GM23338 (cell line): Measurements from ENCODE around the gene SRR. TPM values are rescaled to one million over a fixed set of nuclear protein-coding genes. Genes with fewer than 3 reads are reported as not detected.
"Not testable (repeated sequence)": the region's sequence is repeated elsewhere in the genome, so short reads cannot be mapped to it uniquely, and the experiment has no call there.

ENCODE experiments used
- ATAC-seq: fragments of 200-7000 bp; cut with Tn5 transposase; 3 replicates; pipeline ENCODE4 v1.9.1; 2020
- DNase-seq: peaks from one replicate; pipeline ENCODE4 v3.0.0-alpha.2; 2015; ENCODE audit warnings: low spot score
- H2AFZ ChIP-seq: fragments of 200-600 bp; sonication (generic); 2 replicates; pipeline ENCODE4 v1.8.0; 2016; ENCODE audit warnings: antibody characterized with exemption, mild to moderate bottlenecking, moderate library complexity
- H3F3A ChIP-seq: fragments of 200-600 bp; sonication (generic); replicated peaks from 2 replicates; pipeline ENCODE4 v1.8.0; 2017; ENCODE audit warnings: antibody characterized with exemption, mixed run types, low read depth
- H3K27ac ChIP-seq: fragments of 200-600 bp; sonication (generic); 2 replicates; pipeline ENCODE4 v1.6.1; 2016; ENCODE audit warnings: low read depth
- H3K27me3 ChIP-seq: fragments of 200-600 bp; sonication (generic); 2 replicates; pipeline ENCODE4 v1.8.0; 2016; ENCODE audit warnings: mild to moderate bottlenecking, mixed run types, moderate library complexity; ENCODE audit not compliant: insufficient read depth
- H3K36me3 ChIP-seq: fragments of 200-600 bp; sonication (generic); 2 replicates; pipeline ENCODE4 v1.8.0; 2016; ENCODE audit warnings: mild to moderate bottlenecking; ENCODE audit not compliant: insufficient read depth
- H3K4me1 ChIP-seq: fragments of 200-600 bp; sonication (generic); 2 replicates; pipeline ENCODE4 v1.8.0; 2016; ENCODE audit warnings: mild to moderate bottlenecking, moderate library complexity; ENCODE audit not compliant: insufficient read depth
- H3K4me2 ChIP-seq: fragments of 200-600 bp; sonication (generic); 2 replicates; pipeline ENCODE4 v1.7.1; 2017; ENCODE audit warnings: mixed run types
- H3K4me3 ChIP-seq: fragments of 200-600 bp; sonication (generic); 2 replicates; pipeline ENCODE4 v1.6.1; 2016; ENCODE audit warnings: mixed run types
- H3K79me2 ChIP-seq: fragments of 200-600 bp; sonication (generic); replicated peaks from 2 replicates; pipeline ENCODE4 v1.8.0; 2017; ENCODE audit warnings: mild to moderate bottlenecking; ENCODE audit not compliant: insufficient read depth
- H3K9me2 ChIP-seq: fragments of 200-600 bp; sonication (generic); 2 replicates; pipeline ENCODE4 v1.8.0; 2017; ENCODE audit not compliant: insufficient read depth
- H4K20me1 ChIP-seq: fragments of 200-600 bp; sonication (generic); replicated peaks from 2 replicates; pipeline ENCODE4 v1.8.0; 2017; ENCODE audit warnings: mild to moderate bottlenecking; ENCODE audit not compliant: insufficient read depth
- H3K27ac Mint-ChIP-seq: 2 replicates; pipeline ENCODE4 v1.8.0; 2020; ENCODE audit warnings: inconsistent platforms, mild to moderate bottlenecking, moderate library complexity, mixed read lengths
- H3K27me3 Mint-ChIP-seq: 3 replicates; pipeline ENCODE4 v1.8.0; 2022; ENCODE audit warnings: low read depth, mild to moderate bottlenecking, moderate library complexity, mixed read lengths, inconsistent platforms; ENCODE audit not compliant: insufficient read depth, poor library complexity
- H3K36me3 Mint-ChIP-seq: 3 replicates; pipeline ENCODE4 v1.8.0; 2021; ENCODE audit warnings: low read depth, mild to moderate bottlenecking, inconsistent platforms, moderate library complexity, mixed read lengths
- H3K4me1 Mint-ChIP-seq: 3 replicates; pipeline ENCODE4 v1.8.0; 2020; ENCODE audit warnings: mild to moderate bottlenecking, inconsistent platforms, mixed read lengths
- H3K4me3 Mint-ChIP-seq: 3 replicates; pipeline ENCODE4 v1.8.0; 2021; ENCODE audit warnings: moderate library complexity, mild to moderate bottlenecking, inconsistent platforms, mixed read lengths
- H3K9me3 Mint-ChIP-seq: 3 replicates; pipeline ENCODE4 v1.8.0; 2020; ENCODE audit warnings: moderate library complexity, mild to moderate bottlenecking, inconsistent platforms, mixed read lengths
- CREB1 ChIP-seq: fragments of 250-450 bp; sonication (Bioruptor Pico); IDR thresholded peaks from 2 replicates; pipeline ENCODE4 v1.5.0; 2020; ENCODE audit warnings: low read depth, mild to moderate bottlenecking, moderate library complexity
- CTCF ChIP-seq, 2 experiments: fragments of 200-600 bp in 1 of 2; sonication (generic) in 1 of 2; conservative IDR thresholded peaks; 2 replicates each; pipeline versions ENCODE4 v1.5.1 to v1.6.1; 2016 to 2017; ENCODE audit warnings: antibody characterized with exemption in 2 of 2, low read depth in 2 of 2, mild to moderate bottlenecking in 2 of 2, moderate library complexity in 1 of 2
- EZH2 ChIP-seq: fragments of 200-600 bp; sonication (generic); IDR thresholded peaks from one replicate; pipeline ENCODE4 v1.8.0; 2017; ENCODE audit warnings: antibody characterized with exemption, mild to moderate bottlenecking, low read depth; ENCODE audit not compliant: unreplicated experiment
- EZH2phosphoT487 ChIP-seq: fragments of 200-600 bp; sonication (generic); IDR thresholded peaks from one replicate; pipeline ENCODE4 v1.8.1; 2018; ENCODE audit warnings: antibody characterized with exemption; ENCODE audit not compliant: unreplicated experiment
- JUNB ChIP-seq: IDR thresholded peaks from one replicate; pipeline ENCODE4 v1.6.1; 2016; ENCODE audit warnings: antibody characterized with exemption; ENCODE audit not compliant: unreplicated experiment
- NANOG ChIP-seq: IDR thresholded peaks from 2 replicates; pipeline ENCODE4 v1.6.1; 2016; ENCODE audit warnings: antibody characterized with exemption, borderline replicate concordance
- REST ChIP-seq: IDR thresholded peaks from one replicate; pipeline ENCODE4 v1.6.1; 2018; ENCODE audit warnings: antibody characterized with exemption; ENCODE audit not compliant: unreplicated experiment
- ZNF114 ChIP-seq: fragments of 250-450 bp; sonication (Bioruptor Pico); IDR thresholded peaks from 2 replicates; pipeline ENCODE4 v1.5.0; 2020; ENCODE audit warnings: mild to moderate bottlenecking, moderate library complexity
- ZNF331 ChIP-seq: fragments of 250-450 bp; sonication (Bioruptor Pico); IDR thresholded peaks from 2 replicates; pipeline ENCODE4 v1.5.0; 2020; ENCODE audit warnings: low read depth, mild to moderate bottlenecking, moderate library complexity
- ZNF462 ChIP-seq: fragments of 250-450 bp; sonication (Bioruptor Pico); IDR thresholded peaks from 2 replicates; pipeline ENCODE4 v1.5.0; 2020; ENCODE audit warnings: mild to moderate bottlenecking, moderate library complexity
- polyA plus RNA-seq: library from polyadenylated mRNA; unstranded; fragments of >200 nt; fragmentation: Nextera tagmentation; extraction: Ambion mirVana; gene quantifications from 2 replicates; pipeline ENCODE4 v1.2.1, GENCODE V29; 2016
- total RNA-seq: library from RNA; depleted of rRNA; stranded (reverse); fragments of >200 nt; shearing (Covaris generic); gene quantifications from 2 replicates; pipeline ENCODE4 v1.2.3, GENCODE V29; 2014

Gene SRR
- total and polyA plus RNA-seq, 2 experiments from 2014 or later, result 2.8 to 5.4 TPM

DNA sequence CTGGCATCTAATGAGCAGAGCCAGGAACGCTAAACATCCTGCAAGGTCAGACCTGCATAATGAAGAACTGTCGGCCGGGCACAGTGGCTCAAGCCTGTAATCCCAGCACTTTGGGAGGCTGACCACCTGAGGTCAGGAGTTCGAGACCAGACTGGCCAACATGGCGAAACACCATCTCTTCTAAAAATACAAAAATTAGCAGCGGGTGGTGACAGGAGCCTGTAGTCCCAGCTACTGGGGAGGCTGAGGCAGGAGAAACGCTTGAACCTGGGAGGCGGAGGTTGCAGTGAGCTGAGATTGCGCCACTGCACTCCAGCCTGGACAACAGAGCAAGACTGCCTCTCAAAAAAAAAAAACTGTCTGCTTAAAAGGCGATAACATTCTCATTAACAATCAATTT, 38.6 kb upstream of the SRR start:
- H3K36me3 ChIP-seq, H4K20me1 ChIP-seq, H3K9me3 Mint-ChIP-seq, H3F3A ChIP-seq, H2AFZ ChIP-seq, H3K4me3 ChIP-seq, H3K4me2 ChIP-seq, ATAC-seq, H3K27ac ChIP-seq, H3K4me1 ChIP-seq, H3K27me3 Mint-ChIP-seq, H3K36me3 Mint-ChIP-seq, H3K9me2 ChIP-seq, H3K4me1 Mint-ChIP-seq, H3K79me2 ChIP-seq, DNase-seq, H3K27me3 ChIP-seq, H3K4me3 Mint-ChIP-seq, H3K27ac Mint-ChIP-seq: not testable (repeated sequence)

- Mint-ChIP-seq H3K27me3 (peaks cover 3% of the 10 kb centered on the region), H3K4me3 (no peak overlapping the region), H3K36me3 (peaks cover 3% of the 10 kb centered on the region; the same call in 1 of the 3 replicates), H3K27ac (no peak overlapping the region), H3K9me3 (no peaks in the 10 kb centered on the region), H3K4me1 (no peaks in the 10 kb centered on the region)
- Histone ChIP-seq H3K4me3 (no peak overlapping the region), H3K36me3 (no peaks in the 10 kb centered on the region; the same call in 1 of the 2 replicates), H4K20me1 (peaks cover 9% of the 10 kb centered on the region), H3K27ac (no peak overlapping the region), H3K79me2 (0 out of 2 replicates have a peak, but pooled peaks cover 7% of the 10 kb centered on the region), H3K4me2 (no peak overlapping the region), H3K4me1 (no peaks in the 10 kb centered on the region), H2AFZ (no peak overlapping the region), H3F3A (no peaks in the 10 kb centered on the region), H3K27me3 (no peaks in the 10 kb centered on the region), H3K9me2 (no peaks in the 10 kb centered on the region)
- ATAC-seq, result no peak
- DNase-seq, result no peak
- TF ChIP-seq JUNB, result no peak
- no peak for TF ChIP-seq ZNF114 (CRISPR knock-in tag)
- no peak for TF ChIP-seq EZH2phosphoT487
- TF ChIP-seq ZNF331, result no peak
- TF ChIP-seq CREB1 (CRISPR knock-in tag), result no peak
- no peak for TF ChIP-seq ZNF462
- TF ChIP-seq NANOG, result no peak
- TF ChIP-seq REST, result no peak
- no peak for TF ChIP-seq EZH2
- TF ChIP-seq CTCF (conservative IDR thresholded peaks at IDR 0.05; ENCODE audit: low read depth in 2 of 2), result no peak
Observed at GRCh38 chr17:2266045-2266864, 37.5 kb upstream of the SRR start.
